GM18511 (cell line): ENCODE results near the gene DGKZ.
"Not testable (repeated sequence)": the region's sequence is repeated elsewhere in the genome, so short reads cannot be mapped to it uniquely, and the experiment has no call there.

Experiments
- ATAC-seq: cut with Tn5 transposase; IDR thresholded peaks from one replicate; pipeline ENCODE4 v1.9.1; 2021; ENCODE audit warnings: mild to moderate bottlenecking, moderate library complexity; ENCODE audit not compliant: unreplicated experiment

The DGKZ gene, protein sequence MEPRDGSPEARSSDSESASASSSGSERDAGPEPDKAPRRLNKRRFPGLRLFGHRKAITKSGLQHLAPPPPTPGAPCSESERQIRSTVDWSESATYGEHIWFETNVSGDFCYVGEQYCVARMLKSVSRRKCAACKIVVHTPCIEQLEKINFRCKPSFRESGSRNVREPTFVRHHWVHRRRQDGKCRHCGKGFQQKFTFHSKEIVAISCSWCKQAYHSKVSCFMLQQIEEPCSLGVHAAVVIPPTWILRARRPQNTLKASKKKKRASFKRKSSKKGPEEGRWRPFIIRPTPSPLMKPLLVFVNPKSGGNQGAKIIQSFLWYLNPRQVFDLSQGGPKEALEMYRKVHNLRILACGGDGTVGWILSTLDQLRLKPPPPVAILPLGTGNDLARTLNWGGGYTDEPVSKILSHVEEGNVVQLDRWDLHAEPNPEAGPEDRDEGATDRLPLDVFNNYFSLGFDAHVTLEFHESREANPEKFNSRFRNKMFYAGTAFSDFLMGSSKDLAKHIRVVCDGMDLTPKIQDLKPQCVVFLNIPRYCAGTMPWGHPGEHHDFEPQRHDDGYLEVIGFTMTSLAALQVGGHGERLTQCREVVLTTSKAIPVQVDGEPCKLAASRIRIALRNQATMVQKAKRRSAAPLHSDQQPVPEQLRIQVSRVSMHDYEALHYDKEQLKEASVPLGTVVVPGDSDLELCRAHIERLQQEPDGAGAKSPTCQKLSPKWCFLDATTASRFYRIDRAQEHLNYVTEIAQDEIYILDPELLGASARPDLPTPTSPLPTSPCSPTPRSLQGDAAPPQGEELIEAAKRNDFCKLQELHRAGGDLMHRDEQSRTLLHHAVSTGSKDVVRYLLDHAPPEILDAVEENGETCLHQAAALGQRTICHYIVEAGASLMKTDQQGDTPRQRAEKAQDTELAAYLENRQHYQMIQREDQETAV

DNA sequence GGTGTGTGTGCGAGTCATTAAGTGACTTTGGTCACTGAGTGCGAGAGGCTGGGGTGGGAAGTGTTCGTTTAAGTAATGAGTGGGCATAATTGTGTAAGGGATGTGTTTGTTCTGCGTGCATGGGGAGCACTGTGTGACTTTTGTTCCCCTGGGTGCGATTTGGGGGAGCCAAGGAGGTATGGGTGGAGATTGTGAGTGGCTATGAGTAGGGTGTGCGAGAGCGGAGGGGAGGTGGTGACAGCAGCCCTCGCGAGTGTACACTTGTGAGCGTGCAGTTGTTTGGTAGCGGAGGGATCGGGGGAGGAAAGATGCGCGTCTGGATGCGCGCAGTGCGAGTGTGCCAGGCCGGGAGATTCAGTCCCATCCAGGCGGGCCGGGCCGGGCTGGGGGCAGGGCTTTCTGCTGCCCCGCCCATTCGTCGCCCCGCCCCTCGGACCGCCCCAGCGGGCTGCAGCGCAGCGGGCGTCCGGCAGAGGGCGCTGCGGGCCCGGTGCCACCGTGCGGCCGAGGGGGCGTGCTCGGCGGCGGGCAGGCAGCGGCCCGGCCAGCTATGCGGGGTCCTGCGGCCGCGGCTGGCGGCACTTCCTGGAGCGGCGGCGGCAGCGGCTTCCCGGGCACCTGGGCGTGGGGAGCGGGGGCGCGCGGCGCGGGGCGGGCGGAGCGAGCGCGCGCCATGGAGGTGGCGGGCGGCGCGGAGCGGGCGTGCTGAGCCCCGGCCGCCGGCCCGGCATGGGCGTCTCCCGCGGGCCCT is at the start of gene DGKZ:
DGKZ (plus strand) TSS at position 578 of the 751 bp plus-strand sequence. CDS start 197 bp downstream, outside the sequence.
- ATAC-seq = peak; percentile 65

DNA sequence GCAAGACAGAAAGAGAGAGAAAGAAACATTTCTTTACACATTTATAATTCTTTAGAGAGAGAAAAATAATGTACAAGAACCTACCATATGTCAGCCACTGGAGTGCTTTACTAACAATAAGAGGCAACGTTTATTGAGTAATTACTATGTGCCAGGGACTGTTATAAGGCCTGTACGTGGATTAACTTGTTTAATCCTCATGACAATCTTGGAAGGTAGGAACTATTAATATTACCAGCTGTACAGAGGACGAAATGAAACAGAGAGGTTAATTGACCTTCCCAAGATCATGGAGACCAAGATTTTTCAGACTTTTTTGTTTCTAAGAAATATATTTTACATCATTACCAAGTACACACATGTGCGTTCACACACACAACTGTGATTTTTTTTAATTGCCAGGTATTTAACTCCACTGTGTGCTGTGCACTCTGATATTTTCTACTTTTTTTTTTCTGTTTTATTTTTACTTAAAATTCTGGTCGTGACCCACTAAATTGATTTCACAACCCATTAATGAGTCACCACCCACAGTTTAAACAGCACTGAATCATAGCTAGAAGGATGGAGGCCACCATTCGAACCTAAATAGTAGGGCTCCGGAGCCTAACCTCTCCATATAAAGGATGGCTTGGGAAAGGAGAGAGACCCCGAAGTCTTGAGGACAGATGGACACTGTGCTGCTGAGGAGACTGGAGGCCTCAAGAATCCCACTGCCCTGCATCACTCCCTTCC is 48.4 kb upstream of the DGKZ start:
- no peak for ATAC-seq

DNA sequence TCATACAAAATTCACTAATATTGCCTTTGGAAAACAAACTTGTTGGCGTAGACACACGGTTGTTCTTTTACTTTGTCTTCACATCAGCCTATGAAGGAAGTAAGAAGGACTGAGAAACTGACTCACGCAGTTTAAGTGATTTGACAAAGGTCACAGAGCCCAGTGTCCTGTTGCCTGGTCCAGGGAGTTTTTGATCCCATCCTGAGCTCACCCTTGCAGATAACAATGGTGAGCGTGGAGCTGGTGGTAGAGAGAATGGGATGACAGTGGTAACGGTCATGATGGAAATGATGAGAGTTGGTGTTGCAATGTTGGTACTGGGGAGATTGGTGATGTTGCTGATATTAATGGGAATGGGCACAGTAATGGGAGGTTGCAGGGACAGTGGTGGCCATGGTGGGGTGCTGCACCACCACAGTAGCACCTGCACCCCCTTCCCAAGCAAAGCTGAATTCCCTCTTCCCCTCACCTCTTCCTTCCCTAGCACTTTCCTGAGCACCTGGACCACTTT is 47.8 kb upstream of the DGKZ start:
- ATAC-seq = no peak

DNA sequence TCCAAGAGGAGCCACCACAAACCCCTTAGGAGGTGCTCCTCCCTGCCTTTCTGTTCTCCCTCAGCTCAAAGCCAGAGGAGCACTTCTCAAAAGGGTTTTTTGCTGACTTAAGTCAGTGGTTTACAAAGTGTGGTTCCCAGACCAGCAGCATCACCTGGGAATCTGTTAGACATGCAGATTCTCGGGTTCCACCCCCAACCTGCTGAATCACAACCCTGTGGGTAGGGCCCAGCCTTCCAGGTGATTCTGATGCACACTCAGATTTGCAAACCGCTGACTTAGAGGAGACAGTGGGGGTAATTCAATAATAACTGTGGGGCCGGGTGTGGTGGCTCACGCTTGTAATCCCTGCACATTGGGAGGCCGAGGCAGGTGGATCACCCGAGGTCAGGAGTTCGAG is 47.0 kb upstream of the DGKZ start:
- no peak for ATAC-seq

DNA sequence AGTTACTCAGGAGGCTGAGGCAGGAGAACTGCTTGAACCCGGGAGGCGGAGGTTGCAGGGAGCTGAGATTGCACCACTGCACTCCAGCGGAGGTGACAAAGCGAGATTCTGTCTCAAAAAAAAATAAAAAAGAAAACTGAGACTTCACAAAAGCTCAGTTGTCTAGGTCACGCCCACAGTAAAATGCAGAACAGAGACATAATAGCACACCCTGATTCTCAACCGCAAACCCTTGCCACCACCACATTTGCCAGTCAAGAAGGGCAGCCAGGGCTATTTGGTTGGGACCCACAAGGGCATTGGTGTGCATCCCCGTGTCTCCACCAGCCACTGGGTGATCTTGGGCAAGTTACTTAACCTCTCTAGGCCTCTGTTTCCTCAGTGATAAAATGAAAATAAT is 44.4 kb upstream of the DGKZ start:
- peak; percentile 93 for ATAC-seq

DNA sequence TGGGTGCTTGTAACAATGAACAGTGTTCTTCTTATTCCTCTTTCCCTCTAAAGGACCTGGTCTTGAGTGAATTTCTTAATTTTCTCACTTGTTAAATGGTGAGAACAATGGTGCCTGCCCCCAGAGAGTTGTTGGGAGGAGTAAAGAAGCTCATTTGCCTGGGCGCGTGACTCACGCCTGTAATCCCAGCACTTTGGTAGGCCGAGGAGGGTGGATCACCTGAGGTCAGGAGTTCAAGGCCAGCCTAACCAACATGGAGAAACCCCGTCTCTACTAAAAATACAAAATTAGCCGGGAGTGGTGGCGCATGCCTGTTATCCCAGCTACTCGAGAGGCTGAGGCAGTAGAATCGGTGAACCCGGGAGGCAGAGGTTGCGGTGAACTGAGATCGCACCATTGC is 43.2 kb upstream of the DGKZ start:
- ATAC-seq = not testable (repeated sequence)

DNA sequence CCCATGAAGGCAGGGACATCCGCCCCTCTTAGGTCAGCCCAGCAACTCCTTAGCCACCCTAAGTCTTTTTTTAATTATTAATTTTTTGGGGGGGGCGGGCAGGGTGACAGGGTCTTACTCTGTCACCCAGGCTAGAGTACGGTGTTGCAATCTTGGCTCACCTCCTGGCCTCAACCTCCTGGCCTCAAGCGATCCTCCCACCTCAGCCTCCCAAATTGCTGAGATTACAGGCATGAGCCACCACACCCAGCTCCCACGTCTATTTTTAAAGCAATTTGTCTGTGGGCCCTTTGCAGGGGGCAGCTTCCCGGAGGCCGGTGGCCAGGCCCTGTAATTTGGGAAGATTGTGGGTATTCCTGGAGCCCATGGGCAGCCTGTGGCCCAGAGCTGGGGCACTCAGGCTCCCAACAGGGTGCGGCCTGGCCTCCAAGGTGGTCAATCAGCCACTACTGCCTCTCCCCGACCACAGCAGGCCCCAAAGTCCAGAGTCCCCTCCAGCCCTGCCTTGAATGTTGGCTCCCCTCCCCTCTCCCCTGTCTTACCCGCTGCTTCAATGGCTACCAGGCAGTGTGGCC is 42.6 kb upstream of the DGKZ start:
- ATAC-seq = no peak

DNA sequence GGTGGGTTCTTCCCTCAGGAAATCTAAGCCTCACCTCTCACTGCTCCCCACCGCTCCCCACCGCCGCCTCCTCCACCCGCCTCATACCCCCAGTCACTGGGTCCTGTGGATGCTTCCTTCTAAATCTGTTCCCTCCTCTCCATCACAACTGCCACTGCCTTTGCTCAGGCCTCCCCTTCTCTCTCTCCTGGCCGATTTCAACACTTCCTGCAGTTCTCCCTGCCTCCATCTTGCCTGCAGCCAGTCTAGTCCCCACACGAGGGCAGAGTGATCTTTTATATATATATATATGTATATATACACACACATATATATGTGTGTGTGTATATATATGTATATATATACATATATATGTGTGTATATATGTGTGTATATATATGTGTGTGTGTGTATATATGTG is 42.0 kb upstream of the DGKZ start:
- no peak for ATAC-seq

DNA sequence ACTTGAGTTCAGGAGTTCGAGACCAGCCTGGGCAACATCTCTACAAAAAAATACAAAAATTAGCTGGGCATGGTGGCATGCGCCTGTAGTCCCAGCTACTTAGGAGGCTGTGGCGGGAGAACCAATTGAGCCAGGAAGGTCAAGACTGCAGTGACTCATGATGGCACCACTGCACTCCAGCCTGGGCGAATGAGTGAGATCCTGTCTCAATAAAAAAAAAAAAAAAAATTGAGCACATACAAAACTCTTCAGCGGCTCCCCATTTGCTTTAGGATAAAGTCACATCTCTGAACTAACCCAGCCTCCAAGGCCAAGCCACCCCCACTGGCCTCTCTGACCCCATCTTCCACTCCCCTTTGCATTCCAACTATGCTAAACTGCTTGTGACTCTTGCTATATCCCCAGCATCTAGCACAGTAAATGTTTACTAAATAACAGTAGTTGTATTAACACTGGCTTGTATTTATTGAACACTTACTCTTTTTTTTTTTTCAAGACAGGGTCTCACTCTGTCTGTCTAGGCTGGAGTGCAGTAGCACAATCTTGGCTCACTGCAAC is 40.9 kb upstream of the DGKZ start:
- no peak for ATAC-seq

DNA sequence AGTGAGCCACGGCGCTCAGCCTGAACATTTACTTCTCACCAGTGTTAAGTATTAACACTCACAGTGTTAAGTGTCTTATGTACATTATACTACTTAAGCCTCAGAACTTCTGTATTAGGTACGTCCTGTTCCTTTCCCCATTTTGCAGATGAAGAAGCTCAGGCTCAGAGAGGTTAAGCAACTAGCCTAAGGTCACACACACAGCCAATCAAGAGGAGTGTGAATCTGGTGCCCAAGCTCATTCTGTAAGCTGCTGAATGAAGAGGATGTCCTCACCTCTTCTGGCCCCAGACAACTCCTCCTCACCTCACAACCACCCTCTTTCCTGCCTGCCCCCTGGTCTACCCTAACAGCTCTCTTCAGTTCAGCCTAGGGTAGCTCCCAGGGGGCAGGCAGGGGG is 39.9 kb upstream of the DGKZ start:
- ATAC-seq = no peak

DNA sequence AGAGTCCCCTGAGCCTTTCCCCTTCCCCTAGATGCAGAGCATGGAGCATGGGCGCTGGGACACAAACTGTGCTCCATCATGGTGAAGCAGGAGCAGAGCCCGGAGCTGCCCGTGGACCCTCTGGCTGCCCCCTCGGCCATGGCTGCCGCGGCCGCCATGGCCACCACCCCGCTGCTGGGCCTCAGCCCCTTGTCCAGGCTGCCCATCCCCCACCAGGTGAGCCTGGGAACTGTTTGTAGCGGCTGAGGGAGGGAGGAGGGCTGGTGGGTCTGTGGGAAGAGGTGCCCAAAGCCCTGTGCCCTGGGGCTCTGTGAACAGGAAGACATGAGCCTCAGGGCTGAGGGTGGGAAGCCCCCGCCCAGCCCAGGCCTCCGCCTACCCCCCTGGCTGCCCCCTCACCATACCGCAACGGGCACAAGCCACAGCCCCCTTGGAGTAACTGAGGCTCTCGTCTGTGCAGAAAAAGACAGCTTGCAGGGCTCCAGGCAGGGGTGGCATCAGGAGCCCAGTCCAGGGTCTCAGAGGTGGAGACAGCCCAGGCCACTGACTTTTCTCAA is 39.4 kb upstream of the DGKZ start:
- ATAC-seq = no peak

DNA sequence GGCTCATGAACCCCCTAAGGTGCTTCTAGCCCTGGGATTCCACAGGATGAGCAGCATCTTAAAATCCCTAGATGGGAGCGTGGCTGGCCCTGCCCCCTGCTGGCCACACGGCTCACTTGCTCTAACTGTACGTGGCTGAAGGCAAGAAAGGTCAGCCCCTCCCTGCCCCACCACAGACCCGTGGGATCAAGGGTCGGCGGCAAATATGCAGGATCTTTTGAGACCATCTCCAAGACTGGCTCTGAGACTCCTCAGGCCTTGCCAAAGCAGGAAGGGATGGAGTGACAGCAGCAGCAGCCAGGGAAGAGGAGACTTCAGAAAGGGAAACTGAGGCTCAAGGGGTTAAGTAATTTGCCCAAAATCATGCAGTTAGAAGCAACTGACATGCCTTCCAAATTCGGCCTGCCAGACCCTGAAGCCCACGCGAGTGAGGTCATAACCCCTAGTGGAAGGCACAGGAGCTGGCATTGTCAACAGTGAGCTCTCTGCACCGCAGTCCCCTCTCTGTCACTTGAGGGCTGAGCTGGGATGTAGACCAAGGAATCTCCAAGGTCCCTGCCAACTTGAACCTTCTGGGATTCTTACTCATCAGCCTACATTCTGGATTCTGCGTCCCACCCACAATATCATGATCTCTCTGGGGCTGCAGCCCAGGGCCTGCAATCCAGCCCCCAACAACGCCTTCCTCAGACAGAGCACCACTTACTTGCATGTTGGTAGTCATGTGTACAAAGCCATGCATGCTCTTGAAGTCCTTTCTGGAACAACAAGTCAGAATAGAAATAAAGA is 38.4 kb upstream of the DGKZ start:
- ATAC-seq = no peak

DNA sequence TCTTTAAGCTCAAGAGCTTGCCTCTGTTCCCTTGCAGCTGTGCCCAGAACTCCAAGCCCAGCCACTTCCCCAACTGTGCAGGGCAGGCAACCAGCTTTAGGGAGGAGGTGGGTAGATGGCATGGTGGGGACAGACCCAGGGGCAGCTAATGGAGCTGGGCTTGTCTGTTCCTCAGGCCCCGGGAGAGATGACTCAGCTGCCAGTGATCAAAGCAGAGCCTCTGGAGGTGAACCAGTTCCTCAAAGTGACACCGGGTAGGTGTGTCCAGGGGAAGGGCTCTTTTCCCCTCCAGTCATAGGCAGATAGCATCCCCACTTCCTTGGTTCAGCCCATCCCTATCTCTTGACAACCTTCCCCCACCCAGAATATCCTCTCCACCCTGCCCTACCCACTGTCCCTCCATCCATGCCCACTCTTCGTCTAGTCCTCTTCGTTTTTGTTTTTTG is 37.4 kb upstream of the DGKZ start:
- peak; percentile 67 for ATAC-seq

DNA sequence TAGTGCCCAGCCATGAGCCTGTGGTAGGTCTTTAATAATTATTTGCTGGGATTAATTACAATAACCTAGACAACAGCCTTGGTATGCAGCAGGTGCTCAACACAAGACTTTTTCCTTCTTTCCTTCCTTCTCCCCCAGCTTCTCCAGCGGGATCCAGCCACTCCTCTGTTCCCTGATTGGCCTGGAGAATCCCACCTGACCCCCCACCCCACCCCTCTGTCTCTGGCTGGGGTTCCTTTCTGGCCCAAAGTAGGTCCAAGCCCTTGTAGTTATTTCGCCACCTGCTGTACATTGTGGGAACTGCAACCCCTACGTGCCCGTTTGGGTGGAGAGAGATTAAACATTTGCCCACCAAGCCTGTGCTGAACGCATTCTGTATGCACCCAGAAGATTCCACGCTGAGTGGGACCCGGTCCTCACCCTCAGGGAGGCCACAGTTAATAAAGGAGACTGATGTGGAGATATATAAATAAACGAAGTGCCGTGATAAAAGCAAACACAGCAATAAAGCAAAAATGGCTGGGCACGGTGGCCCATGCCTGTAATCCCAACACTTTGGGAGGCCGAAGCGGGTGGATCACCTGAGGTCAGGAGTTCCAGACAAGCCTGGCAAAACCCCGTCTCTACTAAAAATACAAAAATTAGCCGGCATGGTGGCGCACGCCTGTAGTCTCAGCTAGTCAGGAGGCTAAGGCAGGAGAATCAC is 32.1 kb upstream of the DGKZ start:
- no peak for ATAC-seq

DNA sequence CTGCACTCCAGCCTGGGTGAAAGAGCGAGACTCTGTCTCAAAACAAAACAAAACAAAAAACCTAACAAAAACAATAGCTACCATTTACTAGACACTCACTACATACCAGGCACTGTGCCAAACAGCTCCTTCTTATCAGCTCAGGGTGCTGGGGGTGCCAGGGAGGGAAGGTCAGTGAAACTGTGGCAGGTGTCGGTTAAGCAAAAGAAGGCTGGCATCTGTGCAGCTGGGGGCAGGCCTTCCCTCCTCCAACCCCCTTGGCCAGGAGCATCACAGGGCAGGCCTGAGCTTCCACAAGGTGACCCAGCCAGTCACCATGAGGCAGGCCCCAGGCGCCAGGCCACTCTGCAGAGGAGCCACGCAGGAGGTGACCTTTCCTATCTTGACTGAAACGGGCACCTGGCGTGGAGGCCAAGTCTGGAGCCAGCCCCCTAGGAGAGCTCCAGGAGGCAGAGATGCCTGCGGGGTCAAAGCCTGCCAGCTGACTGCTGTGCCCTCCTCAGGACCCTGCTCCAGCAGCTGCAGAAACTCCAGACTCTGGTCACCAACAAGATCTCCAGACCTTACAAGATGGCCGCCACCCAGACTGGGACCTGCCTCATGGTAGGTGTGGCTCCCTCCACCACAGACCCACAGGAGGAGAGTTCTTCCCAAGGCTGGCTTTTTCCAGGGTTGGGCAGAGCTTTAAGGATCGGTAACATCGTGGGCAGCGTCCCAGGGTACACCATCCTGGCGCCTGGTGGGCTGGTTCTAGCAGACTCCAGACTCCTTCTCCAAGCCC is 31.3 kb upstream of the DGKZ start:
- no peak for ATAC-seq

DNA sequence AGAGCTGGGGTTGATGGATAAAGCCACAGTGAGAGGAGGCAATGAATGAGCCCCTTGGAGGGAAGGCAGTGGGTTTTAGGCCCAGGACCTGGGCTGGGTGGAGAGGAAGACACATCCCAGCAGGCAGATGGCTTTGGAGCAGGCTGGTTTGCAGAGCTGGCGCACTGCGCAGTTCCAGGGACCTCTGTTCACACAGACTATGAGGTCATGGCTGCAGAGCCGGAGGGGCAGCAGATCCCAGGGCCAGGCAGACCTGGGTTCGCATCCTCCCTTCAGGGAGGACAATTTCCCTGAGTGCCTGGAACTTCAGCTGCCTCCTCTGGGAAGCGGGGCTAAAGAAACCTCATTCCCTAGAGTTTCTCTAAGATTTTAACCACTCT is 28.2 kb upstream of the DGKZ start:
- no peak for ATAC-seq

DNA sequence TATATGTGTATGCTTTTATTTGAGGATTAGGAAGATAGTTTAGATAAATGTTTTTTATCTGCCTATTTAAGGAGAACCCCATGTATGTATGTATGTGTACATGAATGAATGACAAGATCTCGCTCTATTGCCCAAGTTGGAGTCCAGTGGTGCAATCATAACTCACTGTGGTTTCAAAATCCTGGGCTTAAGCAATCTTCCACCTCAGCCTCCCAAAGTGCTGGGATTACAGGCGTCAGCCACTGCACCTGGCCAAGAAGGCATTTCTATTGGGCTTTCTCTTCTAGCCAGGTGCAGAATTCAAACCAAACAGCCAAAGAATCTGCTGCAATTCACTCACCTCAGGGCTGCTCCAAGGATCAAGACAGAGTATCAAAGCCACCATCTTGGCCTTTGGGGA is 25.5 kb upstream of the DGKZ start:
- ATAC-seq = no peak
